NCI-H524 treated with DMSO at 0.1 percent for 48 hours (cell line): ENCODE results near the gene CMTM2.
"Not testable (repeated sequence)": the region's sequence is repeated elsewhere in the genome, so short reads cannot be mapped to it uniquely, and the experiment has no call there.

ENCODE experiments used
- DNase-seq: peaks from one replicate; lab custom pipeline; 2025; lab: John Stamatoyannopoulos, UW

The CMTM2 gene

GRCh38 chr16:66581246-66581952 is 2.1 kb downstream of the CMTM2 start:
- no peak for DNase-seq

DNA sequence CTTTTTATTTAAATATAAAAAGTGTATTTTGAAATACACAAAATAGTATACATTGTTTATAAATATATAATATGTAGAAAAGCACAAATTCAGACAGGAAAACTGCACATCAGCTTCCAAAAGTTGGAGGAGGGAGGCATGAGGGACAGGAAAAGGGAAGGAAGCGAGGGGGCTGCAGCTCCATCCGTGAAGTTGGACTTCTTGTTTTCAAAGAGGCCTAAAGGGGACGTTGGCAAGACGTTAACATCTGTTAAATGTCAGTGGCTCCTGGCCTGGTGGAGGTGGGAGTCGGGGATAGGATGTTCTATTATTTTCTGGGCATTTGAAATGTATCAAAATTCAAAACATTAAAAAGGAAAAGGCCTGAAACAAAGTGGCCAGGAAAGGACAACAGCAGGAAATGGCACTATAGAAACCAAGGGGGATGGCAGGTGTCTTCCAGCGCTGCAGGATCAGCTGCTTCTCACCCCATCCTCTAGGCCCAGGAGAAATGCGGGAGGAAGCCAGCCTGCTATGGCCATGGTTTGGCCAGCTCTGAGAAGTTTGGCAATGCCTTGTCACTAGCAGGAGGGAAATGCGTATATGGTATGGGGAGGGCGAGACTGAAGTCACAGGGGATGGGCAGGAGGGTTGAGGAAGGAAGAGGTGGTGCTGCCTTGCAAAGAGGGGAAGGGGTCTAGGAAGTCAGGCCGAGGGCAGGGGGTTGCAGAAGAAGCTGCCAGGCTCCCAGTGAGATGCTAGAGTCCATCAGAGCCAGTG is 6.4 kb downstream of the CMTM2 start:
- DNase-seq = no peak

GRCh38 chr16:66587881-66588600 is 8.8 kb downstream of the CMTM2 start:
- no peak for DNase-seq

- no peak for DNase-seq
These were observed 9.9 kb downstream of the CMTM2 start for GRCh38 chr16:66588981-66589713.

DNA sequence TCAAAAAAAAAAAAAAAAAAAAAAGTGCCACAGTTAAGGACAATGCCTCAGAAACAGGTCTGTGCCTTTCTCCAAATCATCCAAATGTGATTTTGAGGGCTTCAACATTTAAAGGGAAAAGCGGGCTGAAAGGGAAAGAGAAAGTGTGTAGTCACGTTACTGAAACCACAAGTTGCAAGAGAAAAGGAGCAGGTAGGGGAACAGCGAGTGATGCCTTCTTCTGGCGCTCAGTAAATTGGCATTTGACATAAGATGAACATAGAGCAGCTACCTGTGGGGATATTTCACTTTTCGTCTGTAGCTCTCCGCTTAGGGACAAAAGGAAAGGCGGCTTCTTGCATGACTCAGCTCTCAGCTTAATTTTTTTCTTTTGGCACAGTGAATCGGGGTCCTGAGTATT is 11.1 kb downstream of the CMTM2 start:
- no peak for DNase-seq

GRCh38 chr16:66591018-66591417 is 11.8 kb downstream of the CMTM2 start:
- DNase-seq = no peak

- DNase-seq = no peak
These were observed 13.0 kb downstream of the CMTM2 start for GRCh38 chr16:66592241-66592640.

- DNase-seq = no peak
These were observed 13.6 kb downstream of the CMTM2 start for GRCh38 chr16:66592814-66593213.

- no peak for DNase-seq
These were observed 15.5 kb downstream of the CMTM2 start for GRCh38 chr16:66594739-66595138.

DNA sequence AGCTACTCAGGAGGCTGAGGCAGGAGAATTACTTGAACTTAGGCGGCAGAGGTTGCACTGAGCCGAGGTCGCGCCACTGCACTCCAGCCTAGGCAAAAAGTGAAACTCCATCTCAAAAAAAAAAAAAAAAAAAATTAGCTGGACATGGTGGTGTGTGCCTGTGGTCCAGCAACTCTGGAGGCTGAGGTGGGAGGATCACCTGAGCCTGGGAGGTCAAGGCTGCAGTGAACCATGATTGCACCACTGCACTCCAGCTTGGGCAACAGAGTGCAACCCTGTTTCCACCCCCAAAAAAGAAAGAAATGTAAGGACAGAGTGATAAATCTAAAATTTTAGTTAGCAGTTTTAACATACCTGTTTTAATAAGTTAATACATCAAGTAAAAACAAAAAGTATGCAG is 17.3 kb downstream of the CMTM2 start:
- not testable (repeated sequence) for DNase-seq

DNA sequence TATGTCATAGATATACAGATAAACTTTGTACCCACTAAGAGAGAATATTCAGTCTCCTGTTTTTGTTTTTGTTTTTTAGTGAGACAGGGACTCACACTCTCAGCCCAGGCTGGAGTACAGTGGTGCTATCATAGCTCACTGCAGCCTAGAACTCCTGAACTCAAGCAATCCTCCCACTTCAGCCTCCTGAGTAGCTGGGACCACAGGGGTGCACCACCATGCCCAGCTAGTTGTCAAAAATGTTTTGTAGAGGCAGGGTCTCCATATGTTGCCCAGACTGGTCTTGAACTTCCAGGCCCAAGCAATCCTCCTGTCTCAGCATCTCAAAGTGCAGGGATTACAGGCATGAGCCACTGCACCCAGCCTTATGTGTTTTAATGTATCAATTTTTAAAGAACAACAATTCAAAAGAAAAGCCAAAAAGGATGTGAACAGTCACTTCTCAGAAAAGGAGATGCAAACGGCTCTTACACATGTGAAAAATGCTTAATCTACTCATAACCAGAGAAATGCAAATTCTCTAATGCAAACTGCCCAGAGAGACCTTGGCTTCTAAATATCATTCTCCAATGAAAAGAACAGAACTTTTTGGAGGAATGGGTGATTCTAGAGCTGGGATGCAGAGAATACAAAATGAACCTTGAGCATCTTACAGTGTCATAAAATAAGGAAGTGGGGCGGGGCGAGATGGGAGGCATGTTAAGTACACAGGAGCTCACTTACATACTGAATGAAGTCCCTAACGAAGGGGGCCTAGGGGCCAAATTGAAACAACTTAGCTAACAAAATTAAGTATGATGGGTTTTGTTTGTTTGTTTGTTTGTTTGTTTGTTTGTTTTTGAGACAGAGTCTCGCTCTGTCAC is 18.0 kb downstream of the CMTM2 start:
- no peak for DNase-seq

DNA sequence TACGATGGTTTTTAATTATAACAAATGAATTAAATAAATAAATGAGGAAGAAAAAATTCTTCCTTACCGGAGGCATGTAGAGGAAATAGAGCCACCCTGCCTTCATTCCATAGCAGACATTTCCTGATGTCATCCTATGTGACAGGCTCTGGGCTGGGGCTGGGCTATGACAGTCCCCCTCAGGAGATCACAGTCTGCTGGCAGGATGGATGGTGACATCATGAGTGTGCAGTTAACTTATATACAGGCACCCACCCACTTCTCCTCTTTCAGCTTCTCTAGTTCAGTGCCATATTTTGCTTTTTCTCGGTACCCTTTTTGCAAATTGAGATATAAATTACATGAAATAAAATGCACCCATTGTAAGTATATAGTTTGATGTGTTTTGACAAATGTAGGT is 18.8 kb downstream of the CMTM2 start:
- no peak for DNase-seq

- DNase-seq = no peak
These were observed 20.5 kb downstream of the CMTM2 start for GRCh38 chr16:66599726-66600125.

- DNase-seq = no peak
These were observed 21.2 kb downstream of the CMTM2 start for GRCh38 chr16:66600477-66600876.

GRCh38 chr16:66601471-66601870 is 22.2 kb downstream of the CMTM2 start:
- DNase-seq = no peak

- no peak for DNase-seq
These were observed 24.5 kb downstream of the CMTM2 start for GRCh38 chr16:66603537-66604375.

DNA sequence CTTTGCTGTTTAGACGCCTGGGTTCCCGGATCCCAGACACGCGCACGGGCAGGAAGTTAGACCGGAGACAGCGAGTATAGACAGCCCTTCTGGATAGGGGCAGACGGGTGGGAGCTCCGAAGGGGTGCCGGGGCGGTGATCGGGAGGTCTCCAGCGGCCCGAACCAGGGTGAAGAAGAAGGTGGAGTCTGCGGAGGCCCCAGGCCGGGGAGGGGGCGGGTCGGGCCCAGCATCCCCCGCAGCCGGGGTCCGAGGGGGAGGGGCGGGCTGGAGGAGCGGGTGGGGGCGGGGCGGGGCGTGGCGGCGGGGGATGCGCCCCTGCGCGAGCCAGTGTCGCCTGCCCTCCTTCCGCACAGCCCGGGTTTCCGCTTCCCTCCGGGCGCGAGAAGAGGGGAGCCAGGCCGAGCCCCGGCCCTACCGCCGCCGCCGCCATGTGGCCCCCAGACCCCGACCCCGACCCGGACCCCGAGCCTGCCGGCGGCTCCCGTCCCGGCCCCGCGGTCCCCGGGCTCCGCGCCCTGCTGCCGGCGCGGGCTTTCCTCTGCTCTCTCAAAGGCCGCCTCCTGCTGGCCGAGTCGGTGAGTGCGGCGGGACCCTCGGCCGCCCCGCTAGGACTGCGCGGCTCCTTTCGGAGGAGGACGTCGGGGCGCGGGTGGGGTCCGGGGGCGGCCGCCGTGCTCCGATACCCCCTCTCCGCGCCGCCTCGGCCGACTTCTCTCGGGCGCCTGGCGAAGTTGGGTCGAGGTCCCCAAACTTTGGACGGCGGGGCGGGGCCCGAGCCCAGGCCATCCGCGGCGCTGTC is 25.3 kb downstream of the CMTM2 start, which contains the start of gene CMTM3:
Gene CMTM3, plus strand, starts transcription at position 329 of the 801 bp plus-strand sequence. Its CDS starts 102 bp downstream, at position 431.
- no peak for DNase-seq

- no peak for DNase-seq
These were observed 26.1 kb downstream of the CMTM2 start for GRCh38 chr16:66605177-66605978.
